ENCODE results near the gene PLA2G2F. TPM values are rescaled to one million over a fixed set of nuclear protein-coding genes. Genes with fewer than 3 reads are reported as not detected.

PLA2G2F gene
- total and polyA plus RNA-seq, 9 of the 15 experiments (the other 6 are each of a cell fraction or from before 2014, with no cell fraction given), result not detected

DNA sequence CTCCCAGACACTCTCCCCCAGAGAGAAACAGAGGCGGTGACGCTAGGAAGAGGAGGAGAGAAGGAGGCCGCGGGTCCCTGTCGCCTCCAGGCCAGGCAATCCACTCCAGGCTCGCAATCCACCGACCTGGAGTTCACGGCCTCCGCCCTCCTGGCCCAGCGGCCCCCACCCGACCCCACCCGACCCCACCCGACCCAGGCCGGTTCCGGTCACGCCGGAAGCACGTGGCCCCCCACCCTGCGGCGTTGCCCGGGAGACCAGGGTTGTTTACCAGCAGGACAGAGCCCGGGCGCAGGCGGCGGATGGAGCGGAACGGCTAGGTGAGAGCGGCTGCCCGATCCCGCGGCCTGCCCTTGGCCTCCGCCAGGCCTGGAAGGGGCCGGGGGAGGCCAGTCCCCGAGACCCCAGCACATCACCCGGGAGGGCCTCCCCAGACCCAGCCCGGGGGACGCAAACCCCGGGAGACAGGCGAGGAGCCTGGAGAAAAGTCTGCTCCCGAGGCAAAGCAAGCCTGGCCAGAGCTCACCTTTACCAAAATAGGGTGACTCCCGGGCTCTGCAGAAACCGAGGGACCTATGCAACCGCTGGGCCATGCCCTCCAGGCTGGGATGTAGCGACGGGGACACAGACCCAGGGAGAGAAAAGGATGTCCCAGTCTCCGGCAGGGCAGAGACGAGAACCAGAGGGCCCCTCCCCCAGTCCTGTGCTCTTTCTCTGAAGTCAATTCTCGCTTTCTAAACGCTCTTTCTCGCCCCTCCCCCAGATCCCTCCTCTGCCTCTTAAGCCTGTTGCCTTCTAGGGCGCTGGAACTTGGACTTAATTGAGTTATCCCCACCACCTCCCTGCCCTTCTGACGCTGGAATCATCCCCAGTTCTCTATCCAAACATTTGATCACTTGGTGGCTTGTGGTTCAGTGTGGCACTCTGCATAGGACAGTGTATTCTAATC lies 47.0 kb downstream of the PLA2G2F start, which contains the start of the genes PLA2G2C and UBXN10 (continued):
- no peak for TF ChIP-seq FOXO4 (CRISPR knock-in tag; IDR thresholded peaks at IDR 0.05)
- TF ChIP-seq POLR2AphosphoS5 (IDR thresholded peaks at IDR 0.05; ENCODE audit: control insufficient read depth, insufficient read depth, low read depth, low read length), result peak; percentile 60; the same call in 1 of the 2 replicates
- TF ChIP-seq KDM4B (IDR thresholded peaks at IDR 0.05; ENCODE audit: borderline replicate concordance in 2 of 2, low read depth in 1 of 2), result no peak
- TF ChIP-seq BRCA1 (IDR thresholded peaks at IDR 0.05), result no peak
- peak; percentile 48; the same call in 1 of the 2 replicates for TF ChIP-seq BRCA1 (CRISPR knock-in tag; IDR thresholded peaks at IDR 0.05)
- TF ChIP-seq ZBTB8A (IDR thresholded peaks at IDR 0.05; ENCODE audit: partially characterized antibody), result no peak
- TF ChIP-seq CBFA2T3 (IDR thresholded peaks at IDR 0.05), result peak; percentile 18; the same call in 1 of the 2 replicates
- 0 out of 2 replicates have a peak, but pooled peaks have one; percentile 57 for TF ChIP-seq POLR2AphosphoS2 (IDR thresholded peaks at IDR 0.05; ENCODE audit: low read length)
- TF ChIP-seq TCF3 (CRISPR knock-in tag; IDR thresholded peaks at IDR 0.05), result no peak
- no peak for TF ChIP-seq HOXB6 (CRISPR knock-in tag; IDR thresholded peaks at IDR 0.05; ENCODE audit: borderline replicate concordance)
- no peak for TF ChIP-seq NCOA2 (IDR thresholded peaks at IDR 0.05; ENCODE audit: partially characterized antibody in 2 of 2)
- TF ChIP-seq E2F6 (IDR thresholded peaks at IDR 0.05; ENCODE audit: borderline replicate concordance in 1 of 2, extremely low read depth in 1 of 2, insufficient read depth in 1 of 2, insufficient read length in 1 of 2, low read depth in 1 of 2, low read length in 1 of 2, poor library complexity in 1 of 2, severe bottlenecking in 1 of 2), result peak in 1 of 2 experiments; percentile 76
- no peak for TF ChIP-seq SREBF2 (CRISPR knock-in tag; IDR thresholded peaks at IDR 0.05)
- no peak for TF ChIP-seq TFE3 (CRISPR knock-in tag; IDR thresholded peaks at IDR 0.05)
- TF ChIP-seq PTTG1 (tag; IDR thresholded peaks at IDR 0.05; ENCODE audit: low read depth), result no peak
- no peak for TF ChIP-seq HMGXB4 (CRISPR knock-in tag; IDR thresholded peaks at IDR 0.05)
- TF ChIP-seq MED1 (CRISPR knock-in tag; IDR thresholded peaks at IDR 0.05; ENCODE audit: borderline replicate concordance), result 0 out of 2 replicates have a peak, but pooled peaks have one; percentile 55
- TF ChIP-seq, protein P1, sequence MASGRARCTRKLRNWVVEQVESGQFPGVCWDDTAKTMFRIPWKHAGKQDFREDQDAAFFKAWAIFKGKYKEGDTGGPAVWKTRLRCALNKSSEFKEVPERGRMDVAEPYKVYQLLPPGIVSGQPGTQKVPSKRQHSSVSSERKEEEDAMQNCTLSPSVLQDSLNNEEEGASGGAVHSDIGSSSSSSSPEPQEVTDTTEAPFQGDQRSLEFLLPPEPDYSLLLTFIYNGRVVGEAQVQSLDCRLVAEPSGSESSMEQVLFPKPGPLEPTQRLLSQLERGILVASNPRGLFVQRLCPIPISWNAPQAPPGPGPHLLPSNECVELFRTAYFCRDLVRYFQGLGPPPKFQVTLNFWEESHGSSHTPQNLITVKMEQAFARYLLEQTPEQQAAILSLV (tag; IDR thresholded peaks at IDR 0.05), result no peak

Measured in K562 (cell line).